GM13977 (cell line): ENCODE results near the gene FKBP1A.
A peak's percentile ranks its signal among the peaks of the same experiment; 100 is the strongest.

Experiments
- DNase-seq: peaks from one replicate; pipeline ENCODE4 v3.0.0; 2012; ENCODE audit warnings: low spot score
- CTCF ChIP-seq: IDR thresholded peaks from 2 replicates; pipeline ENCODE4 v1.5.1; 2012; ENCODE audit warnings: mild to moderate bottlenecking, control low read depth; ENCODE audit not compliant: insufficient read depth; ENCODE audit errors: extremely low read depth, missing control alignments
- in situ Hi-C: fragments of 300-500 bp; cut with MboI; formaldehyde crosslinking; loops from one replicate; pipeline ENCODE4 v1.12.0; 2022; ENCODE audit warnings: low sequenced_read_pairs, low pct_unique_long_range_greater_than_20kb, mixed read lengths, inconsistent platforms; ENCODE audit not compliant: unreplicated experiment

FKBP1A gene

GRCh38 chr20:1392693-1393506, at the start of gene FKBP1A:
Gene FKBP1A (minus strand): TSS chr20:1393054. CDS start chr20:1392998, 56 bp downstream.
- TF ChIP-seq CTCF: peak; percentile 29
- peak; percentile 92 for DNase-seq
- in situ Hi-C loops: no loop called here

GRCh38 chr20:1442304-1442703, 49.5 kb upstream of the FKBP1A start:
- in situ Hi-C loops: no loop called here
- no peak for TF ChIP-seq CTCF
- DNase-seq: no peak

GRCh38 chr20:1441133-1441532, 48.3 kb upstream of the FKBP1A start:
- in situ Hi-C loops: no loop called here
- DNase-seq: no peak
- no peak for TF ChIP-seq CTCF

GRCh38 chr20:1440024-1440423, 47.2 kb upstream of the FKBP1A start:
- no peak for DNase-seq
- TF ChIP-seq CTCF: peak; percentile 59
- in situ Hi-C loops: no loop called here

- in situ Hi-C loops: loop anchor here (5.0 kb wide), 1 partner anchor 126 kb away; no protein-coding TSS in a partner anchor
- DNase-seq: no peak
- TF ChIP-seq CTCF: no peak
Observed at GRCh38 chr20:1438361-1438760, 45.5 kb upstream of the FKBP1A start.

GRCh38 chr20:1437235-1437904, 44.5 kb upstream of the FKBP1A start:
- in situ Hi-C loops: loop anchor here (5.0 kb wide), 1 partner anchor 125 kb away; no protein-coding TSS in a partner anchor
- TF ChIP-seq CTCF: peak; percentile 91
- peak; percentile 75 for DNase-seq
